GM18526 (cell line): ENCODE measurements around the gene TMEM163.

Experiments
- POLR2A ChIP-seq: IDR thresholded peaks from 3 replicates; pipeline ENCODE4 v1.6.1; 2011; ENCODE audit not compliant: insufficient read length; ENCODE audit errors: extremely low read depth

TMEM163 gene

DNA sequence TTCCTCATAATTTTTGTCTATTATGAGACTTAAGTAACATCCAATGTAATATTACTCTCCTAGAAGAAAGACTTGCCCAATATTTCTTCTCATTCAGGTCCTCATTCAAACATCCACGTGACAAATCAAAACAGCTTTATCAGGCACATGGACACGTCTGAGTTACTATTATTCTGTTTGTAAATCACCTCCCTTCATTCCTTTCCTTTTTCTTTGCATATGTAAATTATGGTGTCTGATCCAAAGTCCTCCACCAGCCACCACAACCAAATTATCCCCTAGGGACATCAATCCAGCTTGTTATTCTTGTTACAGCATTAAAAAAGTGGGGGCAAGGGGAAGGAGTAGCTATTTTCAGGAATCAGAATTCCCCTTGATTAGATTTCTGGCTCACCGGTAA is 7.1 kb downstream of the TMEM163 start:
- no peak for TF ChIP-seq POLR2A

DNA sequence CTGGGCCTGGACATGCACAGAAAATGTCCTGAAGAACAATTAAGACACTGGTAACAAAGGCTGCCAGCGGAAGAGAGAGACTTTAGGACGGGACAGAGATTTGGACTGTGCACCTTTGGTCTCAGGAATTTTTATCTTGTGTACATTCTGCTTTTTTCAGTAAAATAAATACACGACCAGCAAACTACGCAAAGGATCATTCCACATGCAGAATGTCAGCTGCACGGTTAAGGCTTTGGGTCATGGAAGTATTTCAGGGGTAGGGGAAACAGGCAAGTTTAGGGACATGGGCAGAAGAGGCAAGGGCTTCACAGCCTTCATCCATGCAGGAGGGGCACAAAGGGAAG is 11.5 kb downstream of the TMEM163 start:
- TF ChIP-seq POLR2A, result no peak

DNA sequence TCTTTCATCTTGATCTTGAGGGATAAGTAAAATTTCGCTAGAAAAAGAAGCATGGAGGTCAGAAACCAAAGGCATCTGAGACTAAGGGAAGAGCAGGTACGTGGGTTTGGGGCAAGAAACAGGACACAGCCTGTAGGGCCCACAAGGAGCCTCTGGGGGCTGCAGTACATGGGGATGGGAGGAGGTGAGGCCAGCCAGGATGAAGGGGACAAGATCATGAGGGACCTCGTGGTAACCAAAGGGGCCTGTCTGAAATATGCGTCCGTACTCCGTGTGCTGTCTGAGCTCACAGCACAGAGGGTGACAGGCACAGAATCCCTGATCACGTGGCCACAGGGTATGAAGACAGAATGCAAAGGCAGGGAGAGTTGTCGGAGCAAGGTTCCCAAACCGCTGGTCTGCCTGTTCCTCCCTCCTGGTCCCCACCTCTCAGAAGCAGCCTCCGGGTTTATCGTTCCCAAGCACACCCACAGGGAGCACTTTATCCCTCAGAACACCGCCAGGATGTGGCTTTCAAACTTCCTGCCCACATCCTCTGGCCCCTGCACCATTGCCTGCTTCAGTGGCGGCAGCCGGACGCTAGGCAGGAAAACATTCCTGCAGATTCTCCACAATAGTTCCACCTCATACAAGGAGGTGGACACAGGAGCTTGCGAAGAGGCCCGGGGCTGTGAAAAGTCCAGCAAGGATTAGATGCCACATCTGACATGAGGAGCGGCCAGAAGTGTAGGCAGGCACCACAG is 12.0 kb downstream of the TMEM163 start:
- no peak for TF ChIP-seq POLR2A

DNA sequence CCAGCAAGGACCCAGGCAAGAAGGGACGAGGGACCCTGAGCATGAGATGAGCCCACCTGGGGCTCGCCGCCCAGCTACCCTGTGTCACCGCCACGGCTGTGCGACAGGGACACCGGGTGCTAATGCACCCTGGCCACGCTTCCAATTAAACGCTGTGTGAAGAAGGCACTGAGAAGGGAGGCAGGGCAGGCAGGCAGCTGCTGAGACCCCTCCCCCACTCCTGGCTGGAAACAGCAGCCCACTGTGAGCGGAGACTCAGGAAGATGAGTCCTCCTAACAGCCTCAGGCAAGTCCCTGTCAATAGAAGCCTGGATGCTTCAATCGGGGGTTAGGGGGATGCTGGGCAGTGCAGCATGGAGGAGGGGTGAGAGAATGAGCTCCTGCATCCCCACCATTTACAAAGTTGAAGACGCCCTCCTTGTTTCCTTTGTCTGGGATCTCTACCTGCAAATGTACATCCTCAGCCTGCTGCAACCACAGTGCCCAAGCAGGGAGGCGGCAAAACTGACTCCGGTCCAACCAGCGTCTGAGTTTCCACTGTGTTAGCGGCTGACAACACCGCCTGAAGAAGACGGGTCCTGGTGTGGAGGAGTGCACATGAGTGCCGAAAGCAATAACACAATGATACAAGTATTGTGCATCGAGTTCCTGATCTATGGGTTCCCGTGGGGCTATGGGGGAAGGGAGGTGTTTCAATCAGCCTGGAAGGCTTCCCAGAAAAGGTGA is 12.8 kb downstream of the TMEM163 start:
- no peak for TF ChIP-seq POLR2A

DNA sequence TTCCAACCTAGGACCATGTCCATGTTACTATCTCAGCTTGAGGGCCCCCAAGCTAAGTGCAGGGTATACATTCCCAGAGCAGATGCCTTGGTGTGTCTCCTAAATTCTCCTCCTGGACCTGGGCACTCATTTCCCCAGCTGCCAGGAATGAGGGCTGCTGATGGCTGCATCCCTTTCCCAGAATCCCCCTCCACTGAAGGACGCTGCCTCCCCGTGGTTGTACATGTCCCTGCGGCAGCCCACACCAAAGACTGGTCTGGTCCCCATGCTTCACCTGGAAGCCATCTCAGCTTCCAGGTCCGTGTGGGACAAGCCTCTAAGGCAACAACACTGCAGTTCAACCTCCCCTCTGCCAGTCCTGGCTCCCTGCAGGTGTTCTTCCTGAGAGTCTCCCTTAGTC is 14.6 kb downstream of the TMEM163 start:
- TF ChIP-seq POLR2A, result no peak

GRCh38 chr2:134703426-134703825 is 15.4 kb downstream of the TMEM163 start:
- no peak for TF ChIP-seq POLR2A

DNA sequence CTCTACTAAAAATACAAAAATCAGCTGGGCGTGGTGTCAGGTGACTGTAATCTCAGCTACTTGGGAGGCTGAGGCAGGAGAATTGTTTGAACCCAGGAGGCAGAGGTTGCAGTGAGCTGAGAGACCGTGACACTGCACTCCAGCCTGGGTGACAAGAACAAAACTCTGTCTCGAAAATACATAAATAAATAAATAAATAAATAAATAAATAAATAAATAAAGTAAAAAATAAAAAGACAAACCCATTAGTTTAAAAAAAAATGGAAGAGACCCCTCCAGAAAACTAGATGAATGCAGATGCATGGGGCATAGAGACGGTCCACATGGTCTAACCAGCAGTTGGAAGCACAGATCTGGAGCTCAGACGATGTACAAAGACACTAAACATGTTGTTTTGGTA is 18.1 kb downstream of the TMEM163 start:
- TF ChIP-seq POLR2A, result no peak

DNA sequence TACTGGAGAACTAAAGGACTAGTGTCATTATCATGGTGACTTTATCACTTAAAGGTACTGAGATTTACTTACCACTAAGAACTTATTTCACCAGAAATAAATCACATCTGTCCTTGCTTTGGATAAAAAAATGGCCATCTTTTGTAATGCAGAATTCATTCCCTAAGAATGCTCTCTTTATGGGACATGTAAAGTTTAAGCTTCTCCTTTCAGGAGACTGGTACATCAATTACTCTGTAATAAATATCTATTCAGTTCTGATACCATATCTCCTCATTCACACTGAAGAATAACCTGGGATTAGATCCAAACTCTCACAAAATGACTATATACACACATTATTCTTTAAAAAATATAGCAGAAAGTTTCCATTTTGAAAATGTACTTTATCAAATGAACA is 24.4 kb downstream of the TMEM163 start:
- TF ChIP-seq POLR2A, result no peak

- no peak for TF ChIP-seq POLR2A
These were observed 25.2 kb downstream of the TMEM163 start for GRCh38 chr2:134693359-134694330.

- no peak for TF ChIP-seq POLR2A
These were observed 26.3 kb downstream of the TMEM163 start for GRCh38 chr2:134692499-134692898.

GRCh38 chr2:134690629-134691215 is 28.1 kb downstream of the TMEM163 start:
- TF ChIP-seq POLR2A, result no peak

DNA sequence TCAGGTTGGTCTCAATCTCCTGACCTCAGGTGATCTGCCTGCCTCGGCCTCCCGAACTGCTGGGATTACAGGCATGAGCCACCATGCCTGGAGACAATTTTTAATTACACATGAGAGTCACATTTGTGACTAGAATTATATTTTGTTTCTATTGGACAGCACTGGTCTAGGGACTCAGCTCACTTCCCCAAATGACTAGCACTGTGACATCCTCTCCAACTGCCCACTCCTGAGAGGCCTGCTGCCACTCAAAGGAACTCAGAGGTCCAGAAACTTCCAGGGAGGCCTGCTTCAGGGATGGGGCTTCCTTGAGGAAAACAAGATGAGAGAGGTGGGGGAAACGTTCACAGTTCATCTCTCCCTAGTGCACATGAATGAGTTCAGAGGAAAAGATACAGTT is 29.5 kb downstream of the TMEM163 start:
- no peak for TF ChIP-seq POLR2A

DNA sequence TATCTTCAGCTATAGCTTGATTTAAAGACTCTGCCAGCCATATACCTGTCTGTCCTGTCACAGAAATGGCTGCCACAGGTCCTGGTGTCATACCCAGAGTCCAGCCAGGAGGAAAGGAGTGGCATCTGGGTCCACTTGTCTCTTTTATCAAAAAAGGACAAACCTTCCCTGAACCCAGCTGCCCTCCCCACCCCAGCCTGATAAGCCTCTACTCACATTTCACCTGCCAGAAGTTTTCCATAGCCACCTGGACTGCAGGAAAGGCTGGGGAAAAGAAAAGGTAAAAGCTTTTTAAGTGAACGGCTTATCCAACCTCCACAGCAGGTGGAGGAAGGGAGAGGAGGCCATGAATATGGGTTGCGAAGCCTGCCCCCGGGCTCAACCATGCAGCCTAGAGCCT is 32.8 kb downstream of the TMEM163 start:
- no peak for TF ChIP-seq POLR2A

GRCh38 chr2:134683561-134684112 is 35.2 kb downstream of the TMEM163 start:
- no peak for TF ChIP-seq POLR2A

DNA sequence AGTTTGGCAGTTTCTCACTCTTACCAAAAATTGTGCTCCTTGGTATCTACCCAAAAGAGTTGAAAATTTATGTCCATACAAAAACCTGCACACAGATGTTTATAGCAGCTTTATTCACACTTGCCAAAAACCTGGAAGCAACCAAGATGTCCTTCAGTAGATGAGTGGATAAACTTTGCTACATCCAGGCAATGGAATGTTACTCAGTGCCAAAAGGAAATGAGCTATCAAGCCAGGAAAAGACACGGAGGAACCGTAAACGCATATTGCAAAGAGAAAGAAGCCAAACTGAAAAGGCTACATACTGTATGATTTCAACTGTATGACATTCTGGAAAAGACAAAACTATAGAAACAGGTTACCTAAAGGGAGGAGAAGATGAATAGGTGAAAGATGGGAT is 36.1 kb downstream of the TMEM163 start:
- TF ChIP-seq POLR2A, result no peak
